Ascending aorta (tissue), 2 donors: ENCODE measurements around the gene RPS6KA2. TPM values are rescaled to one million over a fixed set of nuclear protein-coding genes. Genes with fewer than 3 reads are reported as not detected.
A peak's percentile ranks its signal among the peaks of the same experiment; 100 is the strongest.
"Not testable (repeated sequence)": the region's sequence is repeated elsewhere in the genome, so short reads cannot be mapped to it uniquely, and the experiment has no call there.

Experiments used
- DNase-seq, 2 donors: peaks; one replicate each; pipeline ENCODE4 v3.0.0-alpha.2; 2019; ENCODE audit warnings: low spot score in 2 of 2
- H3K27ac ChIP-seq, 2 donors: fragments of 200-600 bp; sonication (generic); one replicate each; pipeline ENCODE4 v1.5.1; 2016 to 2017; ENCODE audit warnings: mild to moderate bottlenecking in 1 of 2
- H3K27me3 ChIP-seq: fragments of 200-600 bp; sonication (generic); one replicate; pipeline ENCODE4 v1.5.1; 2017
- H3K36me3 ChIP-seq, 2 donors: fragments of 200-600 bp; sonication (generic); one replicate each; pipeline ENCODE4 v1.5.1; 2016
- H3K4me1 ChIP-seq, 2 donors: fragments of 200-600 bp; sonication (generic); one replicate each; pipeline ENCODE4 v1.5.1; 2016 to 2017; ENCODE audit warnings: mild to moderate bottlenecking in 1 of 2
- H3K4me3 ChIP-seq, 2 donors: fragments of 200-600 bp; sonication (generic); one replicate each; pipeline ENCODE4 v1.5.1; 2016 to 2017; ENCODE audit warnings: mild to moderate bottlenecking in 1 of 2
- H3K9me3 ChIP-seq, 2 donors: fragments of 200-600 bp; sonication (generic); one replicate each; pipeline ENCODE4 v1.5.1; 2016
- intact Hi-C: fragments of 100-400 bp; cut with DNase I; formaldehyde crosslinking; loops from one replicate; pipeline ENCODE4 v1.15.1; 2023
- total RNA-seq: library from RNA; depleted of rRNA; stranded (reverse); fragments of >200 nt; gene quantifications from one replicate; pipeline ENCODE4 v1.1.0, GENCODE V29; 2016
- TF ChIP-seq, protein P1 (sequence below), 3 experiments: fragments of 200-600 bp in 2 of 3; fragments of 450-650 bp in 1 of 3; sonication (generic) in 2 of 3; IDR thresholded peaks; one replicate each; pipeline ENCODE4 v1.5.1; 2016 to 2019; ENCODE audit warnings: antibody characterized with exemption in 3 of 3, mild to moderate bottlenecking in 1 of 3, moderate library complexity in 1 of 3

The RPS6KA2 gene
- total RNA-seq, 1 donor from 2014 or later: 196 TPM

DNA sequence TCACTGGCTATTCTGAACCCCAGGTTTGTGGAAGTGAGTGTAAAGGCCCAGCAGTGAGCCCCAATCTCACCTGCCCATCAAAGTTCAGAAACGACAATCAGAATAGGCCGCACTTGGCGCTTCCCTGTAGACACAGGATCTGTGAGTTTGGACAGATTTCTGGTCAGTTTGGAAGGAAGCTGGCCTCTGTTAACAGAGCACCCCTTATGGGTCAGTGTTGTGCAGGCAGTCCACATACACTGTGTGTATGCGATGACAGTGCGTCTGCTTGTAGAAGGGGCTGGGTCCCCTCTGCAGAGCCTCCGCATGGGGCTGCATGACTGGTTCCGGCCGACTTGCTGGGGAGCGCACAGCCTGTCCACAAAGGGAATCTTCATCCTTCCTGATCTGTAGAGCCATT, 240.9 kb downstream of the RPS6KA2 start:
- Histone ChIP-seq H3K27me3 (no peaks in the 10 kb centered on the region), H3K4me1 (peaks cover 0 to 3% of the 10 kb centered on the region in 2 donors), H3K4me3 (no peak overlapping the region), H3K9me3 (no peaks in the 10 kb centered on the region), H3K27ac (no peak overlapping the region), H3K36me3 (no peaks in the 10 kb centered on the region)
- DNase-seq: no peak
- intact Hi-C loops: loop anchor here (10.0 kb wide), 2 partner anchors 381 to 569 kb away; partner anchors contain the start of gene RNASET2
- TF ChIP-seq, protein P1, sequence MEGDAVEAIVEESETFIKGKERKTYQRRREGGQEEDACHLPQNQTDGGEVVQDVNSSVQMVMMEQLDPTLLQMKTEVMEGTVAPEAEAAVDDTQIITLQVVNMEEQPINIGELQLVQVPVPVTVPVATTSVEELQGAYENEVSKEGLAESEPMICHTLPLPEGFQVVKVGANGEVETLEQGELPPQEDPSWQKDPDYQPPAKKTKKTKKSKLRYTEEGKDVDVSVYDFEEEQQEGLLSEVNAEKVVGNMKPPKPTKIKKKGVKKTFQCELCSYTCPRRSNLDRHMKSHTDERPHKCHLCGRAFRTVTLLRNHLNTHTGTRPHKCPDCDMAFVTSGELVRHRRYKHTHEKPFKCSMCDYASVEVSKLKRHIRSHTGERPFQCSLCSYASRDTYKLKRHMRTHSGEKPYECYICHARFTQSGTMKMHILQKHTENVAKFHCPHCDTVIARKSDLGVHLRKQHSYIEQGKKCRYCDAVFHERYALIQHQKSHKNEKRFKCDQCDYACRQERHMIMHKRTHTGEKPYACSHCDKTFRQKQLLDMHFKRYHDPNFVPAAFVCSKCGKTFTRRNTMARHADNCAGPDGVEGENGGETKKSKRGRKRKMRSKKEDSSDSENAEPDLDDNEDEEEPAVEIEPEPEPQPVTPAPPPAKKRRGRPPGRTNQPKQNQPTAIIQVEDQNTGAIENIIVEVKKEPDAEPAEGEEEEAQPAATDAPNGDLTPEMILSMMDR (IDR thresholded peaks at IDR 0.05): no peak

DNA sequence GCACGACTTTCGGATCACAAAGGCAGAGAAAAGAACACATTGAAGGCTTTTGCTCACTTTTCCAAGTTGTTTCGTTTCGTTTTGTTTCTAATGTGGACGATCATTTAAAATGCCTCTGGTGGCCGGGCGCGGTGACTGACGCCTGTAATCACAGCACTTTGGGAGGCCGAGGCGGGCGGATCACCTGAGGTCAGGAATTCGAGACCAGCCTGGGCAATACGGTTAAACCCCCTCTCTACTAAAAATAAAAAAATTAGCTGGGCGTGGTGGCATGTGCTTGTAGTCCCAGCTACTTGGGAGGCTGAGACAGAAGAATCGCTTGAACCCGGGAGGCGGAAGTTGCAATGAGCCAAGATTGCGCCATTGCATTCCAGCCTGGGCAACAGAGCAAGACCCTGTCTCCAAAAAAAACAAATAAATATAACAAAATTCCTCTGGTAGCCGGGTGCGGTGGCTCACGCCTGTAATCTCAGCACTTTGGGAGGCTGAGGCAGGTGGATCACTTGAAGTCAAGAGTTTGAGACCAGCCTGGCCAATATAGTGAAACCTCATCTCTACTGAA, 243.2 kb downstream of the RPS6KA2 start:
- intact Hi-C loops: loop anchor here (1.0 to 10.0 kb wide), 8 partner anchors 20 to 615 kb away; partner anchors contain the start of genes CEP43, RNASET2, RPS6KA2 and SFT2D1
- Histone ChIP-seq H3K4me3 (peak overlapping the region; percentile 74 to 94), H3K4me1 (peaks cover 0 to 18% of the 10 kb centered on the region in 2 donors), H3K27ac (peak overlapping the region; percentile 95)
- TF ChIP-seq, protein P1 (IDR thresholded peaks at IDR 0.05): peak in 2 of 3 experiments; percentile 16 to 32
- not testable (repeated sequence) for H3K9me3 ChIP-seq, H3K27me3 ChIP-seq, H3K36me3 ChIP-seq
- peak in 1 of 2 donors; percentile 75 for DNase-seq

DNA sequence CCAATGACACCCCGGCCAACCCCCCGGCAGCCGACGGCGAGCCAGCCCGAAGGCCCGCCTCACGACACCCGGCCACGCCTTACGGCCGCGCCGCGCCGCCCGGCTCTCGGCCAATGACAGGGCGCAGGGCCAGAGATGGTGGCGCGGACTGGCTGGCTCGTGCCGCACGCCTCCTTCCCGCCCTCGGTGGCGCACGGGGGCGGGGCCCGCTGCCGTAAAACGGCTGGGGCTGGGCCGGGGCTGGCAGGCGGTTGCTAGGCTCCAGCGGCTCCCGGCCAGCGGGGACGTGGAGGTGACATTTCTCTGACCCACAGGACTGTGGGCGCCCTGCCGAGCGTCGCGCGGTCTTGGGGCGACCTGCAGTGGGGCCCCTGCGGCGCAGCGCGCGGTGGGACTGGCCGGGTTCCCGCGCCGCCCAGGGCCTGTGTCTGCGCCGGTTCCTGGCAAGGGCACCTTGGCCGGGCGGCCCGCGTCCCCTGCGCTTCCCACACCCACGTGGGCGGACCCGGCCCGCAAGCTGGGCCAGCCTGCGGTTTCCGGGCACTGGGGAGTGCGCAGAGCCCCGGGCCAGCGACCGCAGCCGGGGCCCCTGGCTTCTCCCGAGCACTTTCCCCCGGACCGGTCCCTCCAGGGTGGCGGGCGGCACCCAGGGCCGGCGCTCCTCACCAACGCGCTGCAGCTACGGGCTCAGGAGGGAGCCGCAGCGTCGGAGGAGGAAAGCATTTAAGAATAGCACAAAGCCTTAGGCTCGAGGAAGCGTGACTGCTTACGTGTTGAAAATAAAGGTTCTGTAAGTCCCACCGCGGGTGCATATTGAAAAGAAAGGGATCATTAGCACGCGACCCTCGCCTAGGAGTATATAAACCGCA, 243.9 kb downstream of the RPS6KA2 start, which contains the start of gene MPC1:
Gene MPC1, minus strand, starts transcription at position 8 of the 869 bp plus-strand sequence. CDS start 64 bp downstream, outside the sequence.
- Histone ChIP-seq H3K27ac (peak within 1 kb of the TSS; percentile 95), H3K27me3 (no peaks in the 10 kb centered on the region), H3K36me3 (no peaks in the 10 kb centered on the region), H3K4me1 (peaks cover 0 to 18% of the 10 kb centered on the region in 2 donors), H3K4me3 (peak within 1 kb of the TSS; percentile 74 to 94), H3K9me3 (no peaks in the 10 kb centered on the region)
- peak; percentile 89 to 98 for DNase-seq
- TF ChIP-seq, protein P1 (IDR thresholded peaks at IDR 0.05): no peak
- intact Hi-C loops: loop anchor here (1.0 to 10.0 kb wide), 8 partner anchors 19 to 616 kb away; partner anchors contain the start of genes CEP43, RNASET2, RPS6KA2 and SFT2D1

DNA sequence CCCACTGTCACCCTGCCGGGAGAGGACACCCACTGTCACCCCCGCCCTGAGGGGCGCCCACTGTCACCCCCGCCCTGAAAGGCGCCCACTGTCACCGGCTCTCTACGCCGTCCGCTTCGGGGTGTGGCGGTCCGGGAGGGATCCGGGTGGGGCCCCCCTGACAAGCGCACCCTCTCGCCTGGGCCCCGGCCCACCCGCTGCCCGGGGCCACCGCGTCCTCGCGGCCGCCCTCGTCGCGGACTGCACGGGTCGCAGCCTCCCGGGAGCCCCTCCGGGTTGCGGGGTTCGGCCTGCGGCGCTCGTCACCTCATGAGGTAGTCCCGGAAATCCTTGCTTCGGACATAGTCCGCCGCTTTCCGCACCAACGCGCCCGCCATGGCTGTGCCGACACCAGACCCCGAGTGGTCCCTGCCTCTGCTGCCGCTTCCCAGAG, 244.5 kb downstream of the RPS6KA2 start:
- Histone ChIP-seq H3K27ac (peak overlapping the region; percentile 95), H3K4me1 (peaks cover 0 to 18% of the 10 kb centered on the region in 2 donors), H3K9me3 (no peaks in the 10 kb centered on the region), H3K27me3 (no peaks in the 10 kb centered on the region), H3K4me3 (peak overlapping the region; percentile 74 to 94), H3K36me3 (no peaks in the 10 kb centered on the region)
- TF ChIP-seq, protein P1 (IDR thresholded peaks at IDR 0.05): no peak
- no peak for DNase-seq
- intact Hi-C loops: loop anchor here (2.0 to 10.0 kb wide), 4 partner anchors 174 to 616 kb away; partner anchors contain the start of genes CEP43 and RNASET2

DNA sequence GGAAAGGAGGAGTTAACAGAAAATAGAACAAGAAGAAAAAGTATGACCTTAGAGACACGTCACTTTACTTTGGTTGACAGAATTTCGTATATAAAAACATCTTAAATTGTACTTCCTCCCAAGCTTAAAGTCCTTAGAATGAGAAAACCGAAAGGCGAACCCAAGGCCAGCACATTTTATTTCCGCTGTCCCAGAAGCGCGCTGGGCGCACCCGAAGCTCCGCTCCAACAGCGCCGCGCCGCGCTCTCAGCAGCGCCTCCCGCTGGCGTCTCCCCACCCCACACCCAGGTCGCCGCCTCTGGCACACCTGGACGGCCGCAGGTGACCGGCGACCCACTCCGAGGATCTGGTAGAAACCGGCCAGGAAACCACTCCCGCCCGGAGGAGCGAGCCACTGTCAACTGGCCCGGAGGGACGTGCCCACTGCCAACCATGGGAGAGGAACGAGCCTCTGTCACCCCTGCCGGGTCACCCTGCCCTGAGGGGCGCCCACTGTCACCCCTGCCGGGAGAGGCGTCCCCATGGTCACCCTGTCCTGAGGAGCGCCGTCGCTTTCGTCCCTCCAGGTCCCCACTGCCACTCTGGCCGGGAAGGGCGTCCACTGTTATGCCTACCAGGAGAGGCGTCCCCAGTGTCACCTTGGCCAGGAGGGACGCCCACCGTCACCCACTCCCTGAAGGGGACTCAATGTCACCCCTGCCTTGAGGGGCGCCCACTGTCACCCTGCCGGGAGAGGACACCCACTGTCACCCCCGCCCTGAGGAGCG, 245.1 kb downstream of the RPS6KA2 start:
- Histone ChIP-seq H3K9me3 (no peaks in the 10 kb centered on the region), H3K36me3 (no peaks in the 10 kb centered on the region), H3K4me1 (peaks cover 0 to 18% of the 10 kb centered on the region in 2 donors), H3K27ac (peak overlapping the region; percentile 95), H3K4me3 (peak overlapping the region; percentile 74 to 94), H3K27me3 (no peaks in the 10 kb centered on the region)
- peak in 1 of 2 donors; percentile 83 for DNase-seq
- TF ChIP-seq, protein P1 (IDR thresholded peaks at IDR 0.05): peak; percentile 79 to 92 (median 80)
- intact Hi-C loops: loop anchor here (2.0 to 10.0 kb wide), 4 partner anchors 175 to 617 kb away; partner anchors contain the start of genes CEP43 and RNASET2
